ENCODE results near the gene TRIM69.
"Not testable (repeated sequence)": the region's sequence is repeated elsewhere in the genome, so short reads cannot be mapped to it uniquely, and the experiment has no call there.

Gene TRIM69

DNA sequence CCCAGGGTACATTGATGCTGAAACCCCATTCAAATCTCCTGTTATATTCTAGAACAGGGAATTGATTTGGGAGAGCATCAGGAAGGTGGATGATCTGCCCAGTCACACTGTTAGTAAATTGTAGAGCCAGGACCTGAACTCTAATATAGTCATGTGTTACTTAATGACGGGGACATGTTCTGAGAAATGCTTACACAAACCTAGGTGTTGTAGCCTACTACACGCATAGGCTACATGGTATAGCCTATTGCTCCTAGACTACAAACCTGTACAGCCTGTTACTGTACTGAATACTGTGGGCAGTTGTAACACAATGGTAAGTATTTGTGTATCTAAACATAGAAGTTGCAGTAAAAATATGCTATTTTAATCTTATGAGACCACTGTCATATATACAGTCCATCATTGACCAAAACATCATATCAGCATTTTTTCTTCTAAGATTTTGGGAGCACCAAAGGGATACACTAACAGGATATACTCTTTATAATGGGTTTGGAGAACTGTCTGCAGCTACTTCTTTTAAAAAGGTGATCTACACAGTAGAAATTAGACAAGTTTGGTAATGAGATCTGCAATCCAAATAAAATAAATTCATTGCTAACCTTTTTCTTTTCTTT is 19.2 kb upstream of the TRIM69 start:
- DNase-seq: no peak

DNA sequence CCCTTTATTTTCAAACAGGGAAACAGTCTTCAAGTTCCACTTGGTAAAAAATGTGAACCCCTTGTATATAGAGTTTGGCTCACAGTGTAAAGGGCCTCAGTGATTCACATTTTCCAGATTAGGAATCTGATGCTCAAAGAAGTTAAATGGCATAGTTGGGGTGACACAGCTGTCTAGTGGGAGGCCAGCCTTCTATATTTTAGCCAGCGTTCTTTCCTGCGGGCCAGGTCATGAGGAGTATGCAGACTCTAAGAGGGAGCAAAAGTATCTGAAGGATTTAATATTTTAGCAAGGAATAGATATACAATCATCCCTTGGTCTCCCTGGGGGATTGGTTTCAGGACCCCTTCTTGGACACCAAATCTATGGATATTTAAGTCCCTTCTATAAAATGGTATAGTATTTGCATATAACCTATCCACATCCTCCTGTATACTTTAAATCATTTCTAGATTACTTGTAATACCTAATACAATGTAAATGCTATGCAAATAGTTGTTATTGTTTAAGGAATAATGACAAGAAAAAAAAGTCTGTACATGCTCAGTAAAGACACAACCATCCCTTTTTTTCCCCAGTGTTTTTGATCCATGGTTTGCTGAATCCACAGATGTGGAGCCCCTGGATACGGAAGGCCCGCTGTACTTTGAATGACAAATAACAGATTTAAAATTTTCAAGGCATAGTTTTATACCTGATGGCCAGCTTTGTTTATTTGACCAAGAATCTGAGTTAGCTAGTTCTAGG is 18.0 kb upstream of the TRIM69 start:
- no peak for DNase-seq

DNA sequence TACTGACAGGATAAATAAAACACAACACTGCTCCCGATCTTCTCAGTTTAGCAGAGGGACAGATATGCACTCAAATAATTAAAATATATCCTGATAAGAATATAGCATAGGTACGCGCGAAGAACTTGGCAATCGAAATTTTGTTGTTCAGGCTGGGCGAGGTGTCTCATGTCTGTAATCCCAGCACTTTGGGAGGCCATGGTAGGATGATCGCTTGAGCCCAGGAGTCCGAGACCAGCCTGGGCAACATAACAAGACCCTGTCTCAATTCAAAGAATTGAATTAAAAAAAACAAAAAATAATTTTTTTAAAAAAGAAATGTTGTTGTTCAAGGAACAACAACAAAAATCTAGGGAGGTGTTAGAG is 17.4 kb upstream of the TRIM69 start:
- no peak for DNase-seq

DNA sequence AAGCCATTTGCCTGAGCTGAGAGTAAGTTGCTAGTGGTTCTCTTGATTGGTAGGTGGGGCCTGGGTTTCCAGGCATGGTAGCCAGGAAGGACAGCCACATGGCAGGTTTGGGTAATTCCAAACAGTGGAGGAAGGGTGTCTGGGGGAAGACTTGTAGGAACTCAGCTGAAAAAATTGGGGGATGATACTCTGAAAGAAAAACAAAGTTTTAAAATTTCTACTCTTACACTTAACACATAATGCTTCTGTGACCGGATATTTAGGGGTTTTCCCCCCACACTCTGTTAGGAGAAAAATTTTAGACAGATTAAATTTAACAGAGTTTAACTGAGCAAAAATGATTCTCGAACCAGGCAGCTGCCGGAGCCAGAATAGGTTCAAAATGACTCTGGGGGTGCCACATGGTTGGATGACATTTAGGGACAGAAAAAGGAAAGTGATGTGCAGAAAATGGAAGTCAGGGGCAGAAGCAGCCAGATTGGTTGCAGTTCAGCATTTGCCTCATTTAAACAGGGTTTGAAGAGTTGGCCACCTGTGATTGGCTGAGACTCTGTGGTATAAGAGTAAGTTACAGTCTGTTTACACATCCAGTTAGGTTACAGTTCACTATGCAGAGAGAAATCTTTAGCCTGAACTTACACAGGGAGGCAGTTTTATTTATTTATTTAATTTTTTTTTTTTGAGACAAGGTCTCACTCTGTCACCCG is 16.9 kb upstream of the TRIM69 start:
- DNase-seq: peak in 1 of 2 donors; percentile 52

DNA sequence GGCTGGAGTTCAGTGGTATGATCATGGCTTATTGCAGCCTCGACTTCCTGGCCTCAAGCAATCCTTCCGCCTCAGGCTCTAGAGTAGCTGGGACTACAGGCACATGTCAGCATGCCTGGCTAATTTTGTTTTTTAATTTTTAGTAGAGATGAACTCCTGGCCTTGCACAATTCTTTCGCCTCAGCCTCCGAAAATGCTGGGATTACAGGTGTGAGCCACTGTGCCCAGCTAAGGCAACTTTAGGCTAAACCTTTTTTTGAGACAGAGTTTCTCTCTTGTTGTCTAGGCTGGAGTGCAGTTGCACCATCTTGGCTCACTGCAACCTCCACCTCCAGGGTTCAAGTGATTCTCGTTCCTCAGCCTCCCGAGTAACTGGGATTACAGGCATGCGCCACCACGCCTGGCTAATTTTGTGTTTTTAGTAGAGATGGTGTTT is 16.3 kb upstream of the TRIM69 start:
- DNase-seq: not testable (repeated sequence)

DNA sequence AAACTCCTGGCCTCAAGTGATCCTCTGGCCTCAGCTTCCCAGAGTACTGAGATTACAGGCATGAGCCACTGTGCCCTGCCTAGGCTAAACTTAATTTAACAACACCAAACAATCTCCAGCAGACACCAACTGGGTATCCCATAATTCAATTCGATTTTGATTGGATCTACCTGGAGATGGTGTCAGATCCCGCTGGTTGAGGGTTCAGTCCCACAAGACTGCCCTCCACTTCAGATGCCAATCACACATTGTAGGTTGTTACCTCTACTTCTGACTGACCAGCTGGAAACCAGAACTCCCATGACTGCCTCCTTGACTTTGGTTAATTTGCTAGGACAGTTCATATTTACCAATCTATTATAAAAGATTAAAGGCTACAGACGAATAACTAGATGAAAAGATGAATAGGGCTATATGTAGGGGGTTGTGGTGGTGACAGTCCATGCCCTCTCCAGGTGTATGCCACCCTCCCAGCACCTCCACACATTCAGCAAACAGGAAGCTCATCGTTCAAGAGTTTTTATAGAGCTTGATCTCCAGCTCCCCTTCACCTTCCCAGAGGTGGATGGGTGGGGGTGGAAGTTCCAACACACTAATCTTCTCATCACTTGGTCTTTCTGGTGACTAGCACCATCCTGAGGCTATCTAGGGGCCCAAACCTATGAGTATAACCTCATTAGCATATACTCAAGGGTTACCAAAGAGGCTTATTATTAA is 15.7 kb upstream of the TRIM69 start:
- peak in 1 of 2 donors; percentile 34 for DNase-seq

DNA sequence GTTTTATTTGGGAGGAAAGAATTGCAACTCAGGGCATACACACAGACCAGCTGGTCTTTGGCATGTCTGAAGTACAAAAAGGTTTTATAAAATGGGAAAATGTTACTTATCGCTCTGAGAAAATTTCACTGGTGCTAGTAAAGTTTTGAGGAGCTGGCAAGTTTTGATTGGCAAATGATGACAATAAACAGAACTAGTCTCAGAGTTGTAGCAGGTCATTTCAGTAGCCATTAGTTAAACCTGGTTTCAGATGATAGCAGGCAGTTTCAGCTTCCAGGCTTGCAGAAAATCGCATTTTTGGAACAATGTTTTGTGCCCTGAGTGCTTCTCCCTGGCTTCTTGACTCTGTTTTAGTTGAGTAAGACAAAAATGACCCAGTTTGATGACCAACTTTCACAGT is 14.3 kb upstream of the TRIM69 start:
- no peak for DNase-seq

DNA sequence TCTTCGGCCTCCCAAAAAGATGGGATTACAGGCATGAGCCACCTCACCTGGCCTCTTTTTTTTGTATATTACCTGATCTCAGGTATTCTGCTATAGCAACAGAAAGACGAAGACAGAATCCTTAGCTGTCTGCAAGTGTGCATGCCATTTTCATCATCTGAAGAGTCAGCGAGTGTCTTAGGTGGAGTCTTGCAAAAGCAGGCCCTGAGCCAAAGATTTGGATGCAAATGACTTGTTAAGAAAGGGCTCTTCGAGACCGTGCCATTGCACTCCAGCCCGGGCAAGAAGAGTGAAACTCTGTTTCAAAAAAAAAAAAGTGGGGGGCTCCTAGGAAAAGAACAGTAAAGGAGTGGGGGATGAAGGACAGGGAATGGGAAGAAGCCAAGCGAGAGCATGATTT is 10.2 kb upstream of the TRIM69 start:
- DNase-seq: no peak

DNA sequence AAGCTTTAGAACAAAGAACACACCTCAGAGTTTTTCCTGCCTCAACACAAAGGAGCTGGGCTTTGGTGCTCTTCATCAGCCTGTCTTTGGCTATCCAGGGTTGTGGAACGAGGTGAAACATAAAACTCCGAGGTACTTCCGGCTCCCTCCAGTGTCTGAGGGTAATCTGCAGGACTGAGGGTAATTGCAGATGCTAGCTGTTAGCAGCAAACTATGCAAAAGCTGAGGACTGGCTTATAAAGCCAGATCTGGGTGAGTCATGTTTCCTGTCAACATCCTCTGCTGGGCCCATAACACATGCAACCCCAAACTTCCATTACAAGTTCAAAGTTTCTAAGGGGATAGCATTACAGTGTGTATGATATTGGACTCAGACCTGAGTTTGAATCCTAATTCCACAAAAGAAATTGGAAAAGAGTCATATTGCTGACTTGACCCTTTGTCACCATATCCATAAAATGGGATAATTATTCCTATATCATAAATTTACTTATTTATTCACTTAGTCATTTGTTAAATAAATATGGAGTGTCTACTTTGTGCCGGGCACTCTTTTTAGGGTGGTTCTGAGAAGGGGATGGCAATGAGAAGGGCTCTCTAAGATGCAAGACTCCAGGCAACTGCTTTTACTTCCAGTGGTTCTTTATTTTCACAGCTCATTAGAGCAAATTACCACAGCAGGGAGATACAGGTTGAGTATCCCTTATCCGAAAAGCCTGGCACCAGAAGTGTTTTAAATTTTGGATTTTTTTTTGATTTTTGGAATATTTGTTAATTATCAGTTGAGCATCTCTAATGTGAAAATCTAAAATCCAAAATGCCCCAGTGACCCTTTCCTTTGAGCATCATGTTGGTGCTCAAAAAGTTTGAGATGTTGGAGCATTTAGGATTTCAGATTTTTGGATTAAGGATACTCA is 9.5 kb upstream of the TRIM69 start:
- peak; percentile 83 to 89 for DNase-seq

DNA sequence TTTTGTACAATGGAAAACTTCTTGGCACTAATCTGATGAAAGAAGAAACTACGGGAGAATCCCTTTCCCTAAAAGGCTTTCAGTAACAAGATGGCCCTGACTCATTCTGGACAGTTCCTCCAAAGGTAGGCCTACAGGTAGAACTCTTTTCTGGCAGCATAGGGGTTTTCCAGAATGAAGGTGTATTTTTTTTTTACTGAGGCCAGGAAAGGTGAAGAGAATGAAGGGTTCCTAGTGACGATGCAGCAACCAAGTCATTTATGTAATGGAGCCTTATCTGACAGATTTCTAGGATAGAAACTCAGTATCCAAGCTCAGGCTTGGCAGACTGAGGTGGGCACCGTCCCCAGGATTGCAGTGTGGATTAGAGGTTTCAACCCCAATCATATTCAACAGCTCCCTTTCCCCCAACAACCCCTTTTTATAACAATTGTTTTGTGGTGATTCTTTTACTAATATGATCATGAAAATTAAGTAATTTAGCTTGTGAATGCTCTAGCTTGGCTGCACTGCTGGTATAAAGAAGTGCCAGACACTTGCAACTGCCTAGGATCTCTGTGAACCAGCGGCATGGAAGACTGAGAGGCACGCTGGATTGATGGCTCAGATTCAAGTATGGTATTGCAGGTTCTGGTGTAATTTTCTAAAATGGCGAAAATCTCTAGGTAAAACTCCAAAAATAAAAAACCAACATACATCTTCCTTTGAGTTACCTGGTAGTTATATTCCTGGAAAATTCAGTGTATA is 8.7 kb upstream of the TRIM69 start:
- no peak for DNase-seq

DNA sequence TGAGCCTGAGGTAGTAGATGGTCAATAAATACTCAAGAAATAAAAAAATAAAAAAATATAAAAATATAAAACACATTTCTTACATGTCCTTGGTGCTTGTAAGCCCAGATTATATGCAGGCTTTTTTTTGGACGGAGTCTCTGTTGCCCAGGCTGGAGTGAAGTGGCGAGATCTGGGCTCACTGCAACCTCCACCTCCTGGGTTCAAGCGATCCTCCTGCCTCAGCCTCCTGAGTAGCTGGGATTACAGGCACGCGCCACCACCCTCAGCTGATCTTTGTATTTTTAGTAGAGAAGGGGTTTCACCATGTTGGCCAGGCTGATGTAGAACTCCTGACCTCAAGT is 8.1 kb upstream of the TRIM69 start:
- DNase-seq: not testable (repeated sequence)

DNA sequence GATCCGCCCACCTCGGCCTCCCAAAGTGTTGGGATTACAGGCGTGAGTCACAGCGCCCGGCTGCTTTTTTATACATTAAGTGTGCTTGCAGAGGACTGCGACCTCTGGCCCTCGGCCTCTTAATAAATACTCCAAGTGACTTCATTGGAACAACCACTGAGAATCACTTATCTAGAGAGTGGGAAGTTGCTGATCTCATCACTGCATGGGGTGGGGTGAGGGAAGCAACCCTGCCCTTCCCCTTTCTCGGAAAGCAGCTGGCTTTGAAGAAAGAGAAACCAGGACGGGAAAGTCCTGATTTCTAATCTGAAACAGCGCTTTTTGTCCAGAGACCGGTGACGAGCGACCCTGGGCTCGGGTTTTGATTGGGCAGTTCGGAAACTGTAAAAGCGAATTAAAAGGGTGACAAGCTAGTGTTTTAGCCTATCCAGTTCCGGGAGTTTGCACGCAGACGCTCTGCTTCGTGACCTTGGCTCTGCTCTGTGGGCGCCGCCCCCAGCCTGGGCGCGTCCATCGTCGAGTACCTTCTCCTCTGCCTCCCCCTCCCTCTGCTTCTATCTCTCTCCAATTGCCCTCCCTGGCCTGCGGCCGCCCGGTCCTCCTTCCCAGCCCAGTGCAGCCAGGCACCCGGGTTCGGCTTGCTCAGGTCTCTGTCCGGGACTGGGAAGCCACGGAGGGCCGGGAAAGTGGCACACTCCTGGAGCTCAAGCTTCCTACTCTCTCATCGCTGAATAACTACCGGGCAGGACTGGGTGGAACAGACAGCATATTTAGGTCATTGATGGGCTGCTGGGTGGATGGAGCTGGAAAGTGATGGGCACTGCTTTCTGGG is 7.5 kb upstream of the TRIM69 start:
- peak; percentile 100 for DNase-seq

DNA sequence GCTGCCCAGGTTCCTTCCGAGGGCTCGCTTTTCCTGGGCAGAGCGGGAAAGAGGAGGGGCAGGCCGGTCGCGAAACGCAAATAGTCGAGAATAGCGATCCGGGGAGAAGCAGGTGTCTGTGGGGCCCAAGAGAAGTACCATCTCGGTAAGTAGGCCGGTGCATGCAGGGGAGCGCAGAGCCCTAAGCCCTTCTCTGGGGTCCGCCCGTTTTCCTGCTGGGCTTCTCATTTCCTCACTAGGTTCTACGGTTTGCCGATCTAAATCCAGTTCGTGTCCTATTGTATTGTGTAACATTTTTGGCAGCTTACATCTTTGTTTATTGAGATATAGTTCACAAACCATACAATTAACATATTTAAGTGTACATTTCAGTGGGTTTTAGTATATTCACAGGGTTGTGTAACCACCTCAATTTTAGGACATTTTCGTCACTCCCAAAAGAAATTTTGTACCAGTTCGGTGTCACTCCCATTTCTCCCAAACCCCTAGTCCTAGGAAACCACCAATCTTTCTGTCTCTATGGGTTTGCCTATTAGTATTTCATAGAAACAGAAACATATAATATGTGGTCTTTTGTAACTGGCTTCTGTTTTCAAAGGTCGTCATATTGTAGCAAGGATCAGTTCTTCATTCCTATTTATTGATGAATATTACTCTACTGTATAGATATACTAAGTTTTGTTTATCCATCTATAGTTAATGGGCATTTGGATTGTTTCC is 6.8 kb upstream of the TRIM69 start:
- DNase-seq: peak in 1 of 2 donors; percentile 60

DNA sequence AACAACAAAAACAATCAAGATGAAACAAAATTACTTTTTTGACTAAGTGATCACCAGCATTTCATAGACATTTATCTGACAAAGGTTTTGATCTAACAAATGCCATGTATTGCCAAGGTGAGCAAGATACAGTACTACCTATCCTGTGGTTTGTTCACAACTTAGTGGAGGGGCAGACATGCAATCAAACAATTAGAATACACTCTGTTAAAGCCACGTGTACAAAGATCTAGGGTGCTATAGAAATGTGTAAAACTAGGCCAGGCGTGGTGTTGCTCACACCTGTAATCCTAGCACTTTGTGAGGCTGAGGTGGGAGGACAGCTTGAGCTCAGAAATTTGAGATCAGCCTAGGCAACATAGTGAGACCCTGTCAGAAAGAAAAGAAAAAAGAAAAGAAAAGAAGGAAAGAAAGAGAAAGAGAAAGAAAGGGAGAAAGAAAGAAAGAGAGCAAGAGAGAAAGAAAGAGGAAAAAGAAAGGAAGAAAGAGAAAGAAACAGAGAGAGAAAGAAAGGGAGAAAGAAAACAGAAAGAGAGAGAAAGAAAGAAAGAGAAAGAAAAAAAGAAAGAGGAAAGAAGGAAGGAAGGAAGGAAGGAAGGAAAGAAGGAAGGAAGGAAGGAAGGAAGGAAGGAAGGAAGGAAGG is 1.4 kb upstream of the TRIM69 start:
- no peak for DNase-seq

DNA sequence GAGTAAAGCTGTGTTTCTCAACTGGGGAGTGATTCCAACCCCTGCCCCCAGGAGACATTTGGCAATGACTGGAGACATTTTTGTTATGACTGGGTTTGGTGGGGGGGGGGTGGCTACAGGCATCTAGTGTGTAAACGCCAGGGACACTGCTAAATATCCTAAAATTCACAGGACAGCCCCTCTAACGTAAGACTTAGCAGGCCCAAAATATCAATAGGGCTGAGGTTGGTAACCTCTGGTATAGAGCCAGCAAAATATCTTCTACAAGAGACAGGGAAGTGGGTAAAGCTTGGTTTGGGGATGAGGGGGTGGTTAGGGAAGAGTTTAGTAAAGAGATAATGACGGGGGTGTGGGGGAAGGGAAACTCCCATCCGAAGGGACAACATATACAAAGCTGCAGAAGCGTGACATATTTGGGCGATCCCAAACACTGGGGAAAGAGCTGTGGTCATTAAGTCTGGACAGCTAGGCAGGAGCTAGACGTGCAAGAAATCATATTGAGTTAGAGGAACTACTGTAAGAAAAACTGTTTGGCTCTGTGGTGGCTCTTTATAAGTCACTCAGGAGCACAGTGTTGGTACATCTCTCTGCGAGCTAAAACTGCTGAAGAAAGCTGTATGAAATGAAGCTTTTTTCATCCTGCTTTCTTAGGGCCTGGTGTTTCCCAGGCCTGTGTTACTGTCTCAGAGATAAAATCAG is 697 bp upstream of the TRIM69 start:
- peak; percentile 92 to 97 for DNase-seq

DNA sequence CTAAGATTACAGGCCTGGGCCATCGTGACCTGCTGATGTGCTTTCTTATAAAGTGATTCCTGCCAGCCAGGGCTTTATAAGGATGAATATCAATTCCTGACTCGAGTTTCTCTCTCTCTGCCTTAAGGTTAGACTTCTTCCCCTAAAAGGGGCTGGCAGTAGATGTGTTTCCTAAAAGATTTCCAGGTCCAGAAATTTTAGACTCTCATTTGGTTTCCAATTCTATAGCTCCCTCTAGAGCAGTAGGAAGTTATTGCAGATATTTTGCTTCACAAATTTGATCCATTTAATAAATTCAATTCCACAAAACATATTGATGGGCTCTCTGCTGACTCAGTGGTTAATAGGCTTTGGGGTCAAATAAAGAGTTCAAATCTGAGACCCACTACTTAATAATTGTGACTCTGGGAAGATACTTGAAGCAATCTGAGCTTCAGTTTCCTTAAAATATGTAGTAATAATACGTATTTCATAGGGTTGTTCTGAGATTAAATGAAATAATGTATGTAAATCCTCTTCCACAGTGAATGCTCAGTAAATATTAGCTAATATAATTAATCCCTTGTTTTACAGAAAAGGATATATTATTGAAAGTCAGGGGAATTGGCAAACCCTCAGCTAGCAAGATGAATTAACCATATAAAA is 2.1 kb downstream of the TRIM69 start:
- DNase-seq: peak; percentile 58 to 91

DNA sequence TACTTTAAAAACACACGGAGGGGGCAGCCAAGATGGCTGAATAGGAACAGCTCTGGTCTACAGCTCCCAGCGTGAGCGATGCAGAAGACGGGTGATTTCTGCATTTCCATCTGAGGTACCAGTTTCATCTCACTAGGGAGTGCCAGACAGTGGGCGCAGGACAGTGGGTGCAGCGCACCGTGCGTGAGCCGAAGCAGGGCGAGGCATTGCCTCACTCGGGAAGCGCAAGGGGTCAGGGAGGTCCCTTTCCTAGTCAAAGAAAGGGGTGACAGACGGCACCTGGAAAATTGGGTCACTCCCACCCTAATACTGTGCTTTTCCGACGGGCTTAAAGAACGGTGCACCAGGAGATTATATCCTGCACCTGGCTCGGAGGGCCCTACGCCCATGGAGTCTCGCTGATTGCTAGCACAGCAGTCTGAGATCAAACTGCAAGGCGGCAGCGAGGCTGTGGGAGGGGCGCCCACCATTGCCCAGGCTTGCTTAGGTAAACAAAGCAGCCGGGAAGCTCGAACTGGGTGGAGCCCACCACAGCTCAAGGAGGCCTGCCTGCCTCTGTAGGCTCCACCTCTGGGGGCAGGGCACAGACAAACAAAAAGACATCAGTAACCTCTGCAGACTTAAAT is 3.0 kb downstream of the TRIM69 start:
- not testable (repeated sequence) for DNase-seq

DNA sequence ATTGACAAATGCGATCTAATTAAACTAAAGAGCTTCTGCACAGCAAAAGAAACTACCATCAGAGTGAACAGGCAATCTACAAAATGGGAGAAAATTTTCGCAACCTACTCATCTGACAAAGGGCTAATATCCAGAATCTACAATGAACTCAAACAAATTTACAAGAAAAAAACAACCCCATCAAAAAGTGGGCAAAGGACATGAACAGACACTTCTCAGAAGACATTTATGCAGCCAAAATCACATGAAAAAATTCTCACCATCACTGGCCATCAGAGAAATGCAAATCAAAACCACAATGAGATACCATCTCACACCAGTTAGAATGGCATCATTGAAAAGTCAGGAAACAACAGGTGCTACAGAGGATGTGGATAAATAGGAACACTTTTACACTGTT is 7.1 kb downstream of the TRIM69 start:
- not testable (repeated sequence) for DNase-seq
